Measurements from ENCODE around the gene COL4A2.

GRCh38 chr13:110491869-110492678 lies 185.0 kb downstream of the COL4A2 start:
- TF ChIP-seq POLR2A (IDR thresholded peaks at IDR 0.05), result no peak
- TF ChIP-seq CTCF (IDR thresholded peaks at IDR 0.05), result no peak
